ENCODE measurements around the gene ITGAX. TPM values are rescaled to one million over a fixed set of nuclear protein-coding genes. Genes with fewer than 3 reads are reported as not detected.

ITGAX gene
- total RNA-seq, 1 donor from 2014 or later, result not detected

- no peak for DNase-seq (ENCODE audit: extremely low spot score, unreplicated experiment)
- Mint-ChIP-seq H3K4me1 (ENCODE audit: unreplicated experiment) (no peaks in the 10 kb centered on the region), H3K27me3 (ENCODE audit: unreplicated experiment) (peaks cover 2% of the 10 kb centered on the region), H3K36me3 (ENCODE audit: unreplicated experiment) (no peaks in the 10 kb centered on the region), H3K9me3 (ENCODE audit: unreplicated experiment) (peaks cover 5% of the 10 kb centered on the region), H3K27ac (ENCODE audit: unreplicated experiment) (no peak overlapping the region), H3K4me3 (ENCODE audit: unreplicated experiment) (no peak overlapping the region)
- no peak for TF ChIP-seq CTCF (IDR thresholded peaks at IDR 0.05)
Observed at GRCh38 chr16:31395647-31396046, 40.7 kb downstream of the ITGAX start.

- no peaks in the 10 kb centered on the region for H3K27me3 Mint-ChIP-seq (ENCODE audit: unreplicated experiment)
- no peak for DNase-seq (ENCODE audit: extremely low spot score, unreplicated experiment)
- H3K4me1 Mint-ChIP-seq (ENCODE audit: unreplicated experiment), result no peaks in the 10 kb centered on the region
- H3K4me3 Mint-ChIP-seq (ENCODE audit: unreplicated experiment), result no peak overlapping the region
- H3K36me3 Mint-ChIP-seq (ENCODE audit: unreplicated experiment), result no peaks in the 10 kb centered on the region
- no peak overlapping the region for H3K27ac Mint-ChIP-seq (ENCODE audit: unreplicated experiment)
- no peak for TF ChIP-seq CTCF (IDR thresholded peaks at IDR 0.05)
- H3K9me3 Mint-ChIP-seq (ENCODE audit: unreplicated experiment), result peaks cover 5% of the 10 kb centered on the region
Observed at GRCh38 chr16:31397096-31397660, 42.2 kb downstream of the ITGAX start.

GRCh38 chr16:31397701-31398100 is 42.7 kb downstream of the ITGAX start:
- no peak for DNase-seq (ENCODE audit: extremely low spot score, unreplicated experiment)
- Mint-ChIP-seq H3K27me3 (ENCODE audit: unreplicated experiment) (no peaks in the 10 kb centered on the region), H3K27ac (ENCODE audit: unreplicated experiment) (no peak overlapping the region), H3K4me1 (ENCODE audit: unreplicated experiment) (no peaks in the 10 kb centered on the region), H3K9me3 (ENCODE audit: unreplicated experiment) (peaks cover 5% of the 10 kb centered on the region), H3K4me3 (ENCODE audit: unreplicated experiment) (no peak overlapping the region), H3K36me3 (ENCODE audit: unreplicated experiment) (no peaks in the 10 kb centered on the region)
- TF ChIP-seq CTCF (IDR thresholded peaks at IDR 0.05), result no peak

- Mint-ChIP-seq H3K4me3 (ENCODE audit: unreplicated experiment) (no peak overlapping the region), H3K4me1 (ENCODE audit: unreplicated experiment) (no peaks in the 10 kb centered on the region), H3K9me3 (ENCODE audit: unreplicated experiment) (peaks cover 5% of the 10 kb centered on the region), H3K36me3 (ENCODE audit: unreplicated experiment) (no peaks in the 10 kb centered on the region), H3K27ac (ENCODE audit: unreplicated experiment) (no peak overlapping the region), H3K27me3 (ENCODE audit: unreplicated experiment) (no peaks in the 10 kb centered on the region)
- DNase-seq (ENCODE audit: extremely low spot score, unreplicated experiment), result no peak
- no peak for TF ChIP-seq CTCF (IDR thresholded peaks at IDR 0.05)
Observed at GRCh38 chr16:31400191-31400590, 45.2 kb downstream of the ITGAX start.

- no peak for DNase-seq (ENCODE audit: extremely low spot score, unreplicated experiment)
- Mint-ChIP-seq H3K4me3 (ENCODE audit: unreplicated experiment) (no peak overlapping the region), H3K27me3 (ENCODE audit: unreplicated experiment) (no peaks in the 10 kb centered on the region), H3K4me1 (ENCODE audit: unreplicated experiment) (no peaks in the 10 kb centered on the region), H3K27ac (ENCODE audit: unreplicated experiment) (no peak overlapping the region), H3K36me3 (ENCODE audit: unreplicated experiment) (no peaks in the 10 kb centered on the region), H3K9me3 (ENCODE audit: unreplicated experiment) (peaks cover 5% of the 10 kb centered on the region)
- no peak for TF ChIP-seq CTCF (IDR thresholded peaks at IDR 0.05)
Observed at GRCh38 chr16:31401436-31401835, 46.5 kb downstream of the ITGAX start.
